Stimulated activated memory B cell treated with anti-CD40 and anti-IgM and Interleukin-4, amounts not matched to agents 10 μg/mL and 1 μg/mL and 100 μg/mL, for 72 hours (primary cell): ENCODE measurements around the gene SLC39A9.

Experiments used
- ATAC-seq: fragments of 150-1000 bp; cut with Tn5 transposase; 2 replicates; pipeline ENCODE4 v1.10.0; 2021
- H3K27ac Mint-ChIP-seq: one replicate; pipeline ENCODE4 v1.8.0; 2022; ENCODE audit warnings: mild to moderate bottlenecking, mixed read lengths
- H3K27me3 Mint-ChIP-seq: one replicate; pipeline ENCODE4 v1.8.0; 2022; ENCODE audit warnings: mixed read lengths
- H3K36me3 Mint-ChIP-seq: one replicate; pipeline ENCODE4 v1.8.0; 2022; ENCODE audit warnings: mixed read lengths
- H3K4me1 Mint-ChIP-seq: one replicate; pipeline ENCODE4 v1.8.0; 2022; ENCODE audit warnings: mixed read lengths
- H3K4me3 Mint-ChIP-seq: one replicate; pipeline ENCODE4 v1.8.0; 2022; ENCODE audit warnings: mild to moderate bottlenecking, moderate library complexity, mixed read lengths
- H3K9me3 Mint-ChIP-seq: one replicate; pipeline ENCODE4 v1.8.0; 2022; ENCODE audit warnings: mixed read lengths

SLC39A9 gene, protein sequence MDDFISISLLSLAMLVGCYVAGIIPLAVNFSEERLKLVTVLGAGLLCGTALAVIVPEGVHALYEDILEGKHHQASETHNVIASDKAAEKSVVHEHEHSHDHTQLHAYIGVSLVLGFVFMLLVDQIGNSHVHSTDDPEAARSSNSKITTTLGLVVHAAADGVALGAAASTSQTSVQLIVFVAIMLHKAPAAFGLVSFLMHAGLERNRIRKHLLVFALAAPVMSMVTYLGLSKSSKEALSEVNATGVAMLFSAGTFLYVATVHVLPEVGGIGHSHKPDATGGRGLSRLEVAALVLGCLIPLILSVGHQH

DNA sequence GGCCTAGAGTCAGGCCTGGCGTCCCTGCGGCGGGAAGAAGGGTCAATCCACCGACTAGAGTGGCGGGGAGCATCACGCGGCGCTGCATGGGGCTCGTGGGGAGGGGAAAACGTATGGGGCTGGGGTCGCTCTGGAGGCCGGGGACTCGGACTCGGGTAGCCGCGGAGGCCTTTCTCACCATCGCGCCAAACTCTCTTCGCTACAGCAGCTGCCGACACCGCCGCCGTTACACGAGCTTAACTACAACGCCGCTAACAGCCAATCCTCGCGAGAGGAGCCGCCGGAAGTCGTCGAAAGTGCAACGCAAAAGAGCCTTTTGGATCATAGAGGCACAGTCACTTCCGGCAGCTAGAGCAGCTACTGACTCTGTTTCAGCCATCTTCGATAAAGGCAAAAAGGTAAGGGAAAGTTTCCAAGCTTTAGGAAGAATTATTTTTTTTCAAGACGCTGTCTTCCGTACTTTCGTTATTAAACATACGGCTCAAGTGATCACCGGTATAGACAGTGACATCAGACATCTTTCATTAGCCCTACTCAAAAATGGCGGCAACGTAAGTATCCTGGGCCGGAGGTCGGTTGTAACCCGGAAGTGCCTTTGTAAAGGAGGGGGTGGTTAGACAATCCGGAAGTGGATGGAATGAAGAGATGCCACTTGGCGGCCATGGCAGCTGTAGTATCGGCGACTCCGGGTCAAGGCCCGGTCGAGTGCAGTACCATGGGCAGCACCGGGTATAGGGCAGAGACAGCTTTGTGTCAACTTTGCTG lies at the start of gene SLC39A9, which contains the start of gene ERH:
TSS of gene SLC39A9 (plus strand) at position 640 of the 765 bp plus-strand sequence. CDS start 678 bp downstream, outside the sequence.
TSS of gene ERH (minus strand) at position 247 of the 765 bp plus-strand sequence. CDS start at position 181, 66 bp downstream.
- peak; percentile 96 for ATAC-seq
- no peaks in the 10 kb centered on the region for H3K27me3 Mint-ChIP-seq
- H3K36me3 Mint-ChIP-seq: peaks cover 35% of the 10 kb centered on the region
- peaks cover 56% of the 10 kb centered on the region for H3K4me1 Mint-ChIP-seq
- peak within 1 kb of the TSS; percentile 97 for H3K4me3 Mint-ChIP-seq
- H3K27ac Mint-ChIP-seq: peak within 1 kb of the TSS; percentile 99
- H3K9me3 Mint-ChIP-seq: no peaks in the 10 kb centered on the region

DNA sequence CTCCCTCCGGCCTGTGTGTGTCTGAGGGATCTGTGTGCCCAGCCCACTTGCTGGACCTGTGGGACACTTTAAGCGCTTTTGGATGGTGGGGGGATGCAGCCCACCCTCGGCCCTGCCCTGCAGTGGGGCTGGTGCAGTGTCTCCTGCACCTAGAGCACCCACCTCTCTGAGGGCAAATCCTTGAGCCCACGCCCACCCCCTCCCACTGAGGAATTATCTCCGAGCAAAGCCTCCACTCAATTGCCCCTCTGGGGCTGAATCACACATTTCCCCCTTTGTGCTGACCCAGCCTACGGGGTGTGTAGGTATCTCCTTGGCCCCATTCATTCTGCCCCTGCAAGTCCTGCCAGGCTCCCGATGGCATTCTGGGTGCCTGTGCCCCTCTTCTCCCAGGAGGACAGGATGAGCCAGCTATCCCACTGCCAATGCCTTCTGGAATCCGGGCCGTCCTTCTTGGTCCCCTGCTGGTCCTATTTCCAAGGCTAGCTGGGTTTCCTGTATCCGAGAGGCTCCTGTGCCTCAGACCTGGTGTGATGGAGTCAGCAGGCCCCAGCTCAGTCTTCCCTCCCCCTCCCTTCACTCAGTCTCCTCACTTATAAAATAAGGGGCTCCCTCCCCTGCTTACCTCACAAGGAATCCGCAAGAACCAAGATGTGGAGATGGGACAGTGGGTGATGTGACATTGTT lies 49.3 kb upstream of the SLC39A9 start:
- Mint-ChIP-seq H3K9me3 (no peaks in the 10 kb centered on the region), H3K27me3 (no peaks in the 10 kb centered on the region), H3K27ac (no peak overlapping the region)

DNA sequence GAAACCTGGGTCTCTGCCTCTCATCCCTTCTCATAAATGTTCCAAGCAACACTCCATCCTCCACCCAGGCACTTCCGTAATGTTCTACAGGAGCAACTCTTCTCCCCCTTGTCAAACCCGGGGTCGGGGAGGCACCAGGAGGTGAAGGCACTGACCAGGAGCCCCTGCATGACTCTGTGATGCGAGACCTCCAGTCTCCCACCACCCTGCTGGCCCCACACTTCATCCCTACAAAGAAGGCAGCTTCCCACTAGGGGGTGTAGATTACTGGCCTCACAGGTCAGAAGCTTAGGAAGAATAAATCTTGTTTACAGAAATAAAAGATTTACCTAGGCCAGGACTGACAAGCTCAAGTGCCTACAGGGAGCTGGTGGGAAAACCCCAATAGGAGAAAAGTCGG lies 47.6 kb upstream of the SLC39A9 start:
- peak overlapping the region; percentile 57 for H3K27ac Mint-ChIP-seq
- no peak overlapping the region for H3K4me3 Mint-ChIP-seq
- H3K27me3 Mint-ChIP-seq: no peaks in the 10 kb centered on the region
- no peaks in the 10 kb centered on the region for H3K36me3 Mint-ChIP-seq
- no peak for ATAC-seq
- peaks cover 50% of the 10 kb centered on the region for H3K4me1 Mint-ChIP-seq
- no peaks in the 10 kb centered on the region for H3K9me3 Mint-ChIP-seq

More for the DNA sequence above, 49.3 kb upstream of the SLC39A9 start:
- Mint-ChIP-seq H3K36me3 (no peaks in the 10 kb centered on the region), H3K4me1 (peaks cover 34% of the 10 kb centered on the region), H3K4me3 (no peak overlapping the region)
- ATAC-seq: no peak

DNA sequence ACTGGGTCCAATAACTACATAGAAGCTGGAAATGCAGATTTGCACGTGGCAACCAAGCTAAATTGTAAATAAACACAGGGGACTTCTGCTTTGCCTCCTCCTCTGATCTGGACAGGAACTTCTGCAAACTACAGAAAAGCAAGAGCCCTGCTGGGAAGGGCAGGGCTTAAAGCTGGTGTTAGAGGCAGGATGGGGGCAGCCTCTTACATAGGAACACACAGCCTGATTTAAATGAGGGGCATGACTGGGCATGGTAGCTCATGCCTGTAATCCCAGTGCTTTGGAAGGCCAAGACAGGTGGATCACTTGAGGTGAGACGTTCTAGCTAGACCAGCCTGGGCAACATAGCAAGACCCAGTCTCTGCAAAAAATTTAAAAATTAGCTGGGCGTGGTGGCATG lies 47.1 kb upstream of the SLC39A9 start:
- Mint-ChIP-seq H3K27ac (peak overlapping the region; percentile 57), H3K36me3 (no peaks in the 10 kb centered on the region), H3K27me3 (no peaks in the 10 kb centered on the region), H3K9me3 (no peaks in the 10 kb centered on the region), H3K4me3 (no peak overlapping the region), H3K4me1 (peaks cover 50% of the 10 kb centered on the region)
- ATAC-seq: peak; percentile 52

DNA sequence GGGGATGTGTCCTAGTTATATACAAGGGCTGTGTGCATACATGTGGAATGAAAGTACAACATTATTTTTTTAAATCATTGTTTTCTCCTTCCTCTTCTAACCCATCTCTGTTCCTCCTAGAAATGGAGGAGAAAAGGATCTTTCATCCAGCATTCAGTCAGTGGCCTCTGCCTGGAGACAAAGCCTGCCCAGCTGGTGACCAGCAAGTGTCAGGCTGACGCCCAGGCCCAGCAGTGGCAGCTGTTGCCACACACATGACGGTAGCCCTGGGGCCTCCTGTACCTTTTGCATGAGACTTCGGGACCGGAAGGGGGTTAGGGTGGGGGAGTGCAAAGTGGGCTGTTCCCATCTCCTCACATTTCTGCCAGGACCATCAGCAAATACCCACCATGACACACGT lies 46.6 kb upstream of the SLC39A9 start:
- peaks cover 50% of the 10 kb centered on the region for H3K4me1 Mint-ChIP-seq
- H3K27me3 Mint-ChIP-seq: no peaks in the 10 kb centered on the region
- H3K27ac Mint-ChIP-seq: peak overlapping the region; percentile 97
- H3K36me3 Mint-ChIP-seq: no peaks in the 10 kb centered on the region
- H3K9me3 Mint-ChIP-seq: no peaks in the 10 kb centered on the region
- ATAC-seq: no peak
- no peak overlapping the region for H3K4me3 Mint-ChIP-seq

DNA sequence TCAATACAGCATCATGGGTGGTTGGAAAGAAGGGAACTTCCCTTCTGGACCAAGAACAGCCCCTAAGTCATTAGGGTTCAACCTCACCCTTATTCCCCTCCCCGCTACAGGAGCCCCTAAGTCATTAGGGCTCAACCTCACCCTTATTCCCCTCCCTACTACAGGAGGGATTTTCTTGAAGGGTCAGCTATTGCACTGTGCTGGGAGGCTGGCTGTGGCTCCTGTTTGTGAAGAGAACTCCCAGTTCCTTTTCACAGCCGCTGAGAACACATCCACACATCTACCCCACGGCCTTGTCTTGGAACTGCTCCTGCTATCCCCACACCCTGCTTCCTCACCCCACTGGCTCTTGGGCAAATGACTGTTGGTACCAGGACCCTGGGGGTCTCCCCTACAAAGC lies 45.3 kb upstream of the SLC39A9 start:
- Mint-ChIP-seq H3K4me1 (peaks cover 56% of the 10 kb centered on the region), H3K36me3 (no peaks in the 10 kb centered on the region), H3K9me3 (no peaks in the 10 kb centered on the region), H3K27ac (peak overlapping the region; percentile 97), H3K4me3 (no peak overlapping the region), H3K27me3 (no peaks in the 10 kb centered on the region)
- no peak for ATAC-seq

DNA sequence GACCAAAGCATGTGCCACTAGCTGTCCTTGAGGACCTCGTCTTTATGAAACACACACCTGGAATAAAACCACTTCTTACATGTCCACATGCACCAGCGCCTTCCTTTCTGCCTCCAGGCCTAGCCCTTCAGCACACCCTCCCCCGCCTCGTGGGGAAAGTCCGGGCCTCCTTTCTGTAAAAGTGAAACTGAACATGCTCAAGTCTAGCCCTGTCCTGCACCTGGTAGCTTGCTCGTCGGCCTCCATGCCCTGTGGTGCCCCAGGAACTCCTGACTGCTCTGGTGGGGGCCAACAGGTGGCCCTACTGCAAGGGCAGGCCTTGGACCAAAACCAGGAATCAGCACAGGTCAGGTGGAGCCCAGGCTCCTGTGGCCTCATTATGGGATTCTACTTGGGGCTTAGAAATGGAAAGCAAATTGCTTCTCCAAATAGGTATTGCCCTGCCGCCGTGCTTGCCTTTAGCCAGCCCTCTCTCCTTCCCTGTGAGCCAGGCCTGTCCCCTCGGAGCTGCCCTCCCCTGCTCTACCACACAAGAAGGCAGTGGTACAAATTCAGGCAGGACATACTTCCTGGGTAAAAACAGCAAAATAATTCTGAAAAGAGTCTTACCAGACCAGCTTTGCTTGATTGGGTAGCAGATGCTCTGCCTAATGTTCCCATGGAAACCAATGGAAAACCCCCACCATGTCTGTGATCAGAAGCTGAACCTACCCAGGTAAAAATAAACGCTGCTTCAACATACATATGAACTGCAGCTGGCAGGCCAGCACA lies 43.9 kb upstream of the SLC39A9 start:
- peak overlapping the region; percentile 97 for H3K27ac Mint-ChIP-seq
- H3K4me3 Mint-ChIP-seq: peak overlapping the region; percentile 78
- H3K36me3 Mint-ChIP-seq: no peaks in the 10 kb centered on the region
- H3K27me3 Mint-ChIP-seq: no peaks in the 10 kb centered on the region
- no peaks in the 10 kb centered on the region for H3K9me3 Mint-ChIP-seq
- peak; percentile 92 for ATAC-seq
- H3K4me1 Mint-ChIP-seq: peaks cover 67% of the 10 kb centered on the region

DNA sequence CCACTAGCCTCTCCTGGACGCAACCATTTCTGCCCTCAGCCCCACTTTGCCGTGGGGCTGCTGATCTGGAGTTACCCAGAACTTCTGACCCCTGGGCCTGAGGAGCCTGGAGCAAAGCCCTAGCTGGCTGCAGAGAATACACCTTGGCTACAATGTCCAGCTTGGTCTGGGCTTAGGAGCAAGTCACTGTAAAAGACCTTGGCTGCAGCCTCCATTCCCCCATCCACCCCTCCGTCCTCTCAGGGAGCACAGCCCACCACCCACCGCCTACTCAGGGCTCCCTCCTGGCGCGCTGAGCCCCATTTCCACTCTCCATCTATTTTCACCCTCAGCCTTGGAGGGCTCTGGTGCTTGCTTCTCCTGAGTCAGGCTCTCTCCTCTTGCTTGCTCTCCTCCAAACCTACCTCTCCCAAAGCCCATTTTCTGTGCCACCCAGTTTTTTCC lies 43.3 kb upstream of the SLC39A9 start:
- no peaks in the 10 kb centered on the region for H3K9me3 Mint-ChIP-seq
- peak overlapping the region; percentile 97 for H3K27ac Mint-ChIP-seq
- H3K27me3 Mint-ChIP-seq: no peaks in the 10 kb centered on the region
- H3K4me3 Mint-ChIP-seq: peak overlapping the region; percentile 78
- no peaks in the 10 kb centered on the region for H3K36me3 Mint-ChIP-seq
- ATAC-seq: no peak
- peaks cover 69% of the 10 kb centered on the region for H3K4me1 Mint-ChIP-seq

DNA sequence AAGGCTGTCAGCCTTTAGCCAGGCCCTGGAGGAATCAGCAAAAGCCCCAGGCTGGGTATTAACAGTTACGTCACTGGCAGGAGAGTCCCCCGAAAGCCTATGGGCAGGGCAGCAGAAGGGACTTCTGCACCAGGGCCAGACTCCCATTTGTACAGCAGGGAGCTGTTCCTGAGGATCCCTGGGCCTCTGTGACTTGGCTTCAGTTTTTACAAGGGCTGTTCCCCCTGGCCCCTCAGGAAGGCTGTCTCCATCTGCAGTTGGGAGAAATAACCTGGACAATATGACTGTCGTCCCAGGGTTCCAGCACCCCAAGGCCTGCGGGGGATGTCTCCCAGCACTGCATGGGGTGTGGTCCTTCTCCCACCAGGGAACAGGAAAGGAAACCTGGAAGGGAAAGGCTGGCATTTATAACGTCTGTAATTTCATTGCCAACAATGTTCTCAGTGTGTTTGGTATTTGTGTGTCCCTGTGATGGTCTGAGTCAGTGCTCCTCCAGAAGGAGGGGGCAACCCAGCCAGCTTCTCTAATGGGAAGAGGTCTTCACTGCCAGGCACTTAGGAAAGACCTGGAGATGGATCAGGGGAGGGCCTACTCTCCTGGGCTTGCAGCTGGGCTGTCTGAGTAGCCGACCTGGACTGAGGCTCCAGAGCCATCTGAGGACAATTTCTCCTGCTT lies 42.7 kb upstream of the SLC39A9 start:
- no peak for ATAC-seq
- Mint-ChIP-seq H3K27me3 (no peaks in the 10 kb centered on the region), H3K27ac (peak overlapping the region; percentile 97), H3K4me1 (peaks cover 71% of the 10 kb centered on the region), H3K4me3 (peak overlapping the region; percentile 78), H3K9me3 (no peaks in the 10 kb centered on the region), H3K36me3 (no peaks in the 10 kb centered on the region)

DNA sequence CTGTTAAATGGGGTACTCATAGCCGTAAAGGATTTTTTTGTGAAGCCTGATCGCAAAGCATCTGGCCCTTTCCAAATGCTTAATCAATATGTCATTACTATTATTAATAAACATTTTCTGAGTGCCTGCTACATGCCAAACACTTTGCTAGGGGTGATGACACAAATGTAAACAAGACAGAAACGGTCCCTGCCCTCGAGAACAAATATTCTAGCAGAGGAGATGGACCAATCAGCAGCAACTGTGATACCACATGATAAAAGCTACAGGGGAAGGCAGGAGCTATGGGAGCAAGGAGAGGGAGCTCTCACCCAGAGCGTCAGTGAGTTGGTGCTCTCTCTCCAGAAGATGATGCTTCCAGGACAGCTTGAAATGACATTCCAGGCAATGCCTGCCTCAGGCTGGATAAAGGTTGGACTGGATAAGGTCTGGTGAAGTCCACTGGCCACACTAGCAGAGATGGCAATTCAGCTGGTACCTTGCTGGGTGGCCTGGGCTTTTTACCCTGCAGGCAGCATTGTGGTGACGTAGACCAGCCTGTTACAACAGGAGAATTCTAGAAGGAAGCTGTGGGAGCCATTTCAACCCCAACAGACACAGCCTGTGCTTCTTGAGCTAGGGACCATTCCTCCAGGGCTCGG lies 41.5 kb upstream of the SLC39A9 start:
- H3K27ac Mint-ChIP-seq: peak overlapping the region; percentile 1
- peaks cover 67% of the 10 kb centered on the region for H3K4me1 Mint-ChIP-seq
- H3K36me3 Mint-ChIP-seq: no peaks in the 10 kb centered on the region
- no peak overlapping the region for H3K4me3 Mint-ChIP-seq
- no peaks in the 10 kb centered on the region for H3K9me3 Mint-ChIP-seq
- ATAC-seq: no peak
- no peaks in the 10 kb centered on the region for H3K27me3 Mint-ChIP-seq

DNA sequence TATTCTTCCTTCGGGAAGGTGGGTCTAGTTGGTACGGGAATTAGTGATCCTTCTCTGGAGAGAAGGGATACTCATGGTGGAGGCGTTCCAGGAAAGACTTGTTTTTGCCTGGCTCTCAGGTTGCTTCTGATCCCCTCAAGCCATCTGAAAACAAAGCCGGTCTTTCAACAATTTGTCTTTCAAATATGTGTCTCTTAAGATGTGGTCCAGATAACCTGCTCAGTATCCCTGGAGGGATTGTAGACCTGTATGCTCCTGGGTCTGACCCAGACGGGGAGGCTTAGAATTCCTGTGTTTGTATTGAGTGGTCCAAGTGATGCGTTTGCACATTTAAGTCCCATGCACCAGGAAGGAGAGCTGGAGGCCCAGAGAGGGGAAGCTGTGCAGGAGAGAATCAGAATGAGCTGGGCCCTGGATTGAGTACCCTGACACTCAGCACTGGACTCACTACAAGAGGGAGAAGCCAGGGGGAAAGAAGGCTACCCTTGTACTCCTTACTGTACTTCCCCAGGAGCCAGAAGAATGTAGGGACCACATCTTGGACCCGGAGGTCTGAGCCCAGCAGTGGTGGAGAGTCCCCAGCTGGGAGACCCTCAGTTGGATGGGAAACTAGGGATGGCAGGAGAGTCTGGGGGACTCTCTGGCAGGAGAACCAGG lies 40.8 kb upstream of the SLC39A9 start:
- no peaks in the 10 kb centered on the region for H3K9me3 Mint-ChIP-seq
- H3K4me3 Mint-ChIP-seq: no peak overlapping the region
- H3K27me3 Mint-ChIP-seq: no peaks in the 10 kb centered on the region
- ATAC-seq: no peak
- H3K4me1 Mint-ChIP-seq: peaks cover 61% of the 10 kb centered on the region
- H3K36me3 Mint-ChIP-seq: no peaks in the 10 kb centered on the region
- peak overlapping the region; percentile 1 for H3K27ac Mint-ChIP-seq

DNA sequence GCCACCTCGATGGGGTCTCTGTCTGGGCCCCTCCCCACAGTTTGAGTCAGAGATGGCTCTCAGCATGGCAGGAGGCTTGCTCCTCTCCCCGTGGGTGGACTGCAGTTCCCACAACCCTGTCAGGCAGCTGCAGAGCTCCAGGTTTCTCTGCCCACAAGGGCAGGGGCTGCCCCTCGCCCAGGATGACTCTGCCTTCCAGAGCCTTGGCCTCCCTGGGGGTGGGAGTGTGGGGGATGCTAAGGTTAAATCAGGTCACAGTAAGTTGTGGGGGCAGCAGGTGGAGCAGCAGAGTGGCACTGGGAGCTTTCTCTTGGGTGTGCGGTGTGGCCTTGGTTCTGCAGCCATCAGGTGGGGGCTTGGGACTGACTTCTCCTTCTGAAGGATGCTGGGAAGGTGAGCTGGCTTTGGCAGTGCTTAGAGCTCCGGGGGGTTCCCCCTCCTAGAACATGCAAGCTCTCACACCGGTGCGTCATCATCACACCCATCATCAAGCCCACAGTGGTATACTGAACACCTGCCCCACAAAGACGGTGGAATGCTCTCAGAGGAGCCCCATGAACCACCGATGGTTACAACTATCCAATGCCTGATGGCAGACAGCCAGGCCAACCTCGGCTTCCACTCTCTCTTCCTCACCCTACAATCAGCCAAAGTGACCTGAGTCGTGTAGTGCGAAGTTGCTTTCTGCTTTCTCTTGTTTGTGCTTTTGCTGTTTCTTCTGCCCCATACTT lies 40.1 kb upstream of the SLC39A9 start:
- peak; percentile 58 for ATAC-seq
- Mint-ChIP-seq H3K27me3 (no peaks in the 10 kb centered on the region), H3K9me3 (no peaks in the 10 kb centered on the region), H3K4me1 (peaks cover 54% of the 10 kb centered on the region), H3K27ac (peak overlapping the region; percentile 1), H3K36me3 (no peaks in the 10 kb centered on the region), H3K4me3 (no peak overlapping the region)

DNA sequence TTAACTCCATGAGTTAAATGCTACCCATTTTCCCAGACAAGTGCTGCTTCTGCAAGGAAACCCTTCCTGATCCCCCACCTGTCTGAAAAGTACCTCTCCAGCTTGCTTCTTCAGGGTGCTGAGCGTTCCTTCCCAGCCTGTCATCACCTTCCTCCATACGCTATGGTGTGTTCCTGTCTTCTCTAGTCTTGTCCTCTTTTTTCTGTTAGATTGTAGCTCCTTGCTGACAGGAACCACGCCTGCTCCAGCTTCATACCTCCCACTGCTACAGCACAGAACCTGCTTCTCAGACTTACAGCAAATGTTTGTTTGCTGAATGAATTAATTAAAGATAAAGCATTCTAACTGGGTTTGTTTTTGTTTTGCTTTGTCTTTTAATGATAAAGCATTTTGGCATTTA lies 39.5 kb upstream of the SLC39A9 start:
- peaks cover 48% of the 10 kb centered on the region for H3K4me1 Mint-ChIP-seq
- ATAC-seq: no peak
- no peaks in the 10 kb centered on the region for H3K36me3 Mint-ChIP-seq
- no peaks in the 10 kb centered on the region for H3K9me3 Mint-ChIP-seq
- no peak overlapping the region for H3K4me3 Mint-ChIP-seq
- no peaks in the 10 kb centered on the region for H3K27me3 Mint-ChIP-seq
- H3K27ac Mint-ChIP-seq: peak overlapping the region; percentile 1
